Activated CD4-positive, alpha-beta T cell treated with anti-CD3 and anti-CD28 coated beads for 1 hour (primary cell): ENCODE data around the gene ATP5F1E.
"Not testable (repeated sequence)": the region's sequence is repeated elsewhere in the genome, so short reads cannot be mapped to it uniquely, and the experiment has no call there.

Experiments used
- DNase-seq: peaks from one replicate; pipeline ENCODE4 v3.0.0-alpha.2; 2020

ATP5F1E gene

DNA sequence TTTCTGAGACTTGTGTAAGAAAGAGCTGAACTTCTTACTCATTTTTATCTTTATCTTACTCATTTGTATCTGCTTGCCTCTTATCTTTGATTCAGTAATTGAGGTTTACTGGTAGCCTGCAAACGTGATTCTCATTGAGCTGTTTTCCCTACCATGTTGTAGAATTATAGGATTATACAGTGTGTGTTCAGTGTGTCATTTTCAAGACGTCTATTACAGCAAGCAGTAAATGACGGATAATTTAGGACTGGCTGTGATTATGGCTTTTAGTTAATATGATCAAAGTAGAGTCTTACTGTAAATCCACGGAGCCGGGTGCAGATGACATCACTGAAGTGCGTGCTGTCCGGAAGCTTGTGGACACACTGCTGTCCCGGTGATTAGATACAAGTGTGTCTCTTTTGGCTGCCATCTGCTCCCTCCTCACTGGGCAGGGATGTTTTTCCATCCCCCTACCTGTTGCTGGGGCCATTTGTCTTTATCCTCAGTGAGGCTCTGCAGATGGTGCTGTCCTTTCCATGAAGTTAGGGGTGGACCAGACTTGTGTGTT is 45.1 kb downstream of the ATP5F1E start:
- DNase-seq, result no peak

DNA sequence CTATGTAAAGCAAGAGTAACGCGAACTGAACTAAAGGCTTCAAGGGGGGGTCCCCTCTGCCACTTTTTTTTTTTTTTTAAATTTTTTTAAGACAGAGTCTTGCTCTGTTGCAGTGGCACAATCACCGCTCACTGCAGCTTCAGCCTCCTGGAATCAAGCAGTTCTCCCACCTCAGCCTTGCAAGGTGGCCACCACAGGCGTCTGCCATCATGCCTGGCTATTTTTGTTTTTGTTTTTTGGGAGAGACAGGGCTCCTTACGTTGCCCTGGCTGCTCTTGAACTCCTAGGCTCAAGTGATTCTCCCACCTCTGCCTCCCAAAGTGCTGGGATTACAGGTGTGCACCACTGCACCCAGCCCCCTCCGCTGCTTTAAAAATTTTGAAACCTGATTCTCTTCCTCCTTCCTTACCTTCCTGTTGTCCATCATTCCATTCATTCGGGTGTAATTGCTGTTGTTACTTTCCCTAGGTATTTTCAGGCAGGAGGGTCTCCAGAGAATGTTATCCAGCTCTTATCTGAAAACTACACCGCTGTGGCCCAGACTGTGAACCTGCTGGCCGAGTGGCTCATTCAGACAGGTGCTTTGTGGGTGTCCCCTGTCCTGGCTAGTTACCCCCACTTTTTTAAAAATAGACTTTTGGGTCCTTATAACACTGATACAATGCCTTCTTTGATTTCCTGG is 45.7 kb downstream of the ATP5F1E start:
- DNase-seq, result no peak

DNA sequence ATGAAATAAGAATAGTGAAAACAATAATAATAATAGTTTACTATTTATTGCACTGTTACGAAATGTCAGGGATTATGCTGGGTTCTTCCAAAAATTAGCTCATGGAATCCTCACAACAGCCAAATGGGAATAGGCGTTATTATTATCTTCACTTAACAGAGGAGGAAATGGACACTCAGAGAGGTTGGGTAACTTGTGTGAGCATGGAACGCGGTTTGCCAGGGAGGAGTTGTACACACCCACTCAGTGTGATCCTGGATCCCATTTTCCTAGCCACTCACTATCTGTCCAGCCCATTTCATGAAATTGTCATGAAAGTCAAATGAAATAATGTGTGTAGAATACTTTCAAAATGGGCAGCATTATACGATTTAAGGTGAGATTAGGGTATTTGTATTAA is 46.5 kb downstream of the ATP5F1E start:
- DNase-seq, result no peak

DNA sequence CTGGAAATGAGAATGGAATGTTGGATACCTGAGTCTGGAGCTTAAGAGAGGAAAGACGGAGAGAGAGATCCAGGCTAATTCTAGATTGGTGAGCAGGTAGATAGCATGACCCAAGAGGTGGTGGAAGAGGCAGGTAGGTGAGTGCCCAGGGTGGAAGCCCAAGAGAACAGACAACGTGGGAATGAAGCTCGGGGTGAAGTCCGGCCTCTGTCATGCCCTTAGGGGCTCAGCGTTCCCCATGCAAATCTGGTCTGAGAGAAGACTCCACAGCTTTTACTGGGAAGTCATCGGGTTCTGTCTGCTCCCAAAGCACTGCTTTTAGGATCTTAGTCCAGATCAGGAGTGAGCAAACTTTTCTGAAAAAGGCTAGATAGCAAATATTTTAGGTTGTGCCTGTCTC is 47.4 kb downstream of the ATP5F1E start:
- DNase-seq, result no peak

DNA sequence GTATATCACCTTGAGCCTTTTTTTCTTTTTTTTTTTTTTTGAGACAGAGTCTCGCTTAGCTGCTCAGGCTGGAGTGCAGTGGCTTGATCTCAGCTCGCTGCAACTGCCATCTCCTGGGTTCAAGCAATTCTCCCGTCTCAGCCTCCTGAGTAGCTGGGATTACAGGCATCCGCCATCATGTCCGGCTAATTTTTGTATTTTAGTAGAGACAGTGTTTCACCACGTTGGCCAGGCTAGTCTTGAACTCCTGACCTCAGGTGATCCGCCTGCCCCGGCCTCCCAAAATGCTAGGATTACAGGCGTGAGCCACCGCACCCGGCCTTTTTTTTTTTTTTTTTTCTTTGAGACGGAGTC is 49.0 kb downstream of the ATP5F1E start:
- not testable (repeated sequence) for DNase-seq

DNA sequence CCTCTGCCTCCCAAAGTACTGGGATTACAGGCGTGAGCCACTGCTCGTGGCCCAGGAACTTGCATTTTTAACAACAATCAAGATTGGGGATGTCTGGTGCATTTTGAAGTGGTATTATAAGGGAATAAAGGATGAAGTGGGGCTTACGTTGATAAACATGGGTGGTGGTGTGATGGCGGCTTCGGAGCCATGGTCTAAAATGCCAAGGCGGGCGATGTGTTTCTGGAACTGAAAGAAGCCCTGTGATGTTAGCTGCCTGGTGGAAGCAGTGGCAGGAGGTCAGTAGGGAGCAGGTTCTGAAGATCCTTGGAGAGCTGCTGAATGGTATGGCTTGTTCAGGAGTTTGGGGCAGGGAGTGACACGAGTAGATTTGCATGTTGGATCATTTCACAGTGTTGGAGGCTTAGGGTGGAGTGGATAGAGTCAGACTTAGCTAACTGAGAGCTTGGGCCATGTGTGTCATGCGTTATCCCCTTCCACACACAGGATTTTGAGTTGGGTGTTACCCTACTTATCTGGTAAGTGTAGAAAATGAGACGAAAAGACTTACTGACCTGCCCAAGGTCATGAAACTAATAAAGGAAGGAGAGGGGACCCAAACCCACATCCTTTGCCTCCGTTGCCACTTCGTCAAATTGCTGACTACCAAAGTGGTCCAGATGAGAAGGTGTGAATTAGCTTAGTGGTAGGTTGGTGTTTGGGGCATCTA is 49.6 kb downstream of the ATP5F1E start:
- no peak for DNase-seq

DNA sequence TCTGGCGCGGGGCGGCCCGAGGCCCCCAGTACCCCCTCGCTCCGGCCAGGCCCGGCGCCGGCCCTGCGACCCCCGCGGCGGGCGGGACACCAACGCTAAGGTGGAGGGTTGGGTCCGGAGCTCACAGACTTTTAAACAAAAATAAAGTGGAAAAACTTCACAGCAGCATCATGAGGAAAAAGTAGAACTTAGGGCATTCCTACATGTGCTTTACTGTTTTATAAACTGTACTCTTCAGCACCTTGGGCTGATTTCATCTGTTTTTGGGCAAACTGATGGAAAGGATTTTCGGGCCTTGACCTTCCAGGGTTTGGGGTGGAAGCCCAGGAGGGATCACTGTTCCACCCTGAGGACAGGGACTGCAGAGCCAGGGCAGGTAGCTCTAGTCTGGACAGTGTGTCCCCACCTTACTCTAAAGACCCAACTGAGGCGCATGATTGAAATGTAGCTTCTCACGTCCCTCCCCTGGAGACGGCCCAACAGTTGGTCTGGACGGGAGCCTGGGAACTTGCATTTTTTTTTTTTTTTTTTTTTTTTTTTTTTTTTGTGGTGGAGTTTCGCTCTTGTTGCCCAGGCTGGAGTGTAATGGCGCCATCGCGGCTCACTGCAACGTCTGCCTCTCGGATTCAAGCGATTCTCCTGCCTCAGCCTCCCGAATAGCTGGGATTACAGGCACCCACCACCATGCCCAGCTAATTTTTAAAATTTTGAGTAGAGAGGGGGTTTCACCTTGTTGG is 50.3 kb downstream of the ATP5F1E start:
- no peak for DNase-seq

DNA sequence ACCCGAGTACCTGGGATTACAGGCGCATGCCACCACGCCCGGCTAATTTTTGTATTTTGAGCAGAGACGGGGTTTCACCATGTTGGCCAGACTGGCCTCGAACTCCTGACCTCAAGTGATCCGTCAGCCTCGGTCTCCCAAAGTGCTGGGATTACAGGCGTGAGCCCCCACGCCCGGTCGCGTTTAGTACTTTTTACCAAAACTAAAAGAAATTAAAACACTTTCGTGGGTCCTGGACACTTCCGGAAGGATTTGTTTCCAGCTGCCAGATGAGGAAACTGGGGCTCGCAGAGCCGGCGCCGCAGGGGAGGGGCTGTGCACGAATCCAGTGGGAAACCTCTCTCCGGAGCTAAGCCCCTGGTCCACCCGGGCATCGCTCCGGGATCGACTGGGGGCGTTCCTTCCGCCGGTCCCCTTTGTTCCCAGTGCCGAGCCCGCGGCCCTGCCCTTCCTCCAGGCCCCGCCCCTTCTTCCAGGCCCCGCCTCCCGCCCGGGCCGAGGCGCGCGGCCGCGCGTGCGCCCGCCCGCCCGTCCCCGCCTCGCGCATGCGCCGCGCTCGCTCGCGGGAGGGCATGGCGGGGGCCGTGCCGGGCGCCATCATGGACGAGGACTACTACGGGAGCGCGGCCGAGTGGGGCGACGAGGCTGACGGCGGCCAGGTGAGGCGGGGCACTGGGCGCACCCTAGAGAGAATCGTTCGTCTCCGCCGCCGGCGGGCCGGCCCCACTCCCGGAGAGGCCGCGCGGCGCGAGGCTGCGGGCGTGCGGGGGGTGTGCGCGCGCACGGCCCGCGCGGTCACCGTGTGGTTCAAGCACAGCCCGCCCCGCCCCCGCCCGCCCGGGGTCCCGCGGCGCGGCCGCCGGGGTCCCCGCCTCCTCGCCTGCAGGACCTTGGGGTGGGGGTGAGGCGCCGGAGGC is 51.2 kb downstream of the ATP5F1E start, which contains the start of gene NELFCD:
Gene NELFCD (plus strand): TSS at position 546 of the 917 bp plus-strand sequence. CDS start 54 bp downstream, at position 600.
- DNase-seq, result peak; percentile 85

DNA sequence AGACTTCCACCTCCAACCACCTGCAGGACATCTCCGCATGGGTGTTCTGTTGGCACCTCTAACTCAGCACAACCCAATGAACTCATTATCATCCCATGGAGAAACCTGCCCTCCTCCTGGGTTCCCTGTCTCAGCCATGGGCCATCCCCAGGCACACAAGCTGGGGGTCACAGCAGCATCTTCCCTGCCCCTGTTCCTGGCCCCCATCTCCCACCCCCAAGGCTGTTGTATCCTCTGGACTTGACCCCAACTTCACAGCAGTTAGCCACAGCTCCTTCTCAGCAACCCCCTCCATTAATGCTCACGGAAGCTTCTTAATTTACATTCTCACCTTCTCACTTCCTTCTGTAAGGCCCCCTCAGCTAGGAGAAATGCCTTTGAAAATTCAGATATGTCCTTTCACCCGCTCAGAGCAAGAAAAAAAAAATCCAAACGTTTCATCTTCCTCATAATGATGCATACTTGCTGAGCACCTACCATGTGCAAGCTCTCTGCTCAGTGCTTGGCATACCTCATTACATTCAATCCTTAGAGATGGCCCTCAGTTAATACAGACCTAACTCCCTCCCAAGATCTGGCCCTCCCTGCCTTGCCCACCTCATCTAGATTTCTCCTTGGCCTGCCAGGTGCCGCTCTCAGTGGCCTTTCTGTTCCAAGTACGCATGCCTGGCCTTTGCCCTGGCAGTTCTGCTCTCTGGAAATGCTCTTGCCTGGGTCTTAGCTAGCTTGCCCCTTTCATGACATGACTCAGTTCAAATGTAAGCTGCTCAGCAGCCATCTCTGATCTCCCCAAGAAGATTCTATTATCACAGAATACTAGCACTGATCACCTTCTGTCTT is 53.6 kb downstream of the ATP5F1E start:
- no peak for DNase-seq

DNA sequence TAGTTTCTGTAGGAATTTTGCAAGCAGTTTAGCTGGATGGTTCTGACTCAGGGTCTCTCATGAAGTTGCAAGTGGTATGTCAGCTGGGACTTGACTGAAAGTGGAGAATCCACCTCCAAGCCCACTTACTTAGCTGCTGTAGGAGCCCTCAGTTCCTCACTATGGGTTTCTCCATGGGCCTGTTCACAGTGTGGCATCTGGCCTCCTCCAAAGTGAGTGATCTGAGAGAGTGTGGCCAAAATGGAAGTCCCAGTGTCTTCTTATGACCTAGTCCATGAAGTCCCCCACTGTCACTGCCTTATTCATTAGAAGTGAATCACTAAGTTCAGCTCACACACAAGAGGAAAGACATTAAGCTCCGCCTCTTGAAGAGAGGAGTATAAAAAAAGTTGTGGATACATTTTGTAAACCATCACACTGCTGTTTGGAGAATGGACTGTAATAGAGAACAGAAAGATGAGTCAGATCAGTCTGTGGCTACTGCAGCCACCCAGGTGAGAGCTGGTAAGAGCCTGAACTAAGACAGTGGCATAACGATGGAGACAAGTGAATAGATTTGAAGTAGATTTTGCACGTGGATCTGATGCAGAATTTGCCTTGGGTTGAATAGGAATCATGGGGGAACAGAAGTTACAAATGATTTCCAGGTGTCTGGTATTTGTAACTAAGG is 55.9 kb downstream of the ATP5F1E start:
- DNase-seq, result no peak
